Measurements from ENCODE around the gene TADA2B. TPM values are rescaled to one million over a fixed set of nuclear protein-coding genes. Genes with fewer than 3 reads are reported as not detected.

Gene TADA2B
- total and polyA plus RNA-seq, 4 donors, result 3.6 to 13.8 (median 12.6) TPM

DNA sequence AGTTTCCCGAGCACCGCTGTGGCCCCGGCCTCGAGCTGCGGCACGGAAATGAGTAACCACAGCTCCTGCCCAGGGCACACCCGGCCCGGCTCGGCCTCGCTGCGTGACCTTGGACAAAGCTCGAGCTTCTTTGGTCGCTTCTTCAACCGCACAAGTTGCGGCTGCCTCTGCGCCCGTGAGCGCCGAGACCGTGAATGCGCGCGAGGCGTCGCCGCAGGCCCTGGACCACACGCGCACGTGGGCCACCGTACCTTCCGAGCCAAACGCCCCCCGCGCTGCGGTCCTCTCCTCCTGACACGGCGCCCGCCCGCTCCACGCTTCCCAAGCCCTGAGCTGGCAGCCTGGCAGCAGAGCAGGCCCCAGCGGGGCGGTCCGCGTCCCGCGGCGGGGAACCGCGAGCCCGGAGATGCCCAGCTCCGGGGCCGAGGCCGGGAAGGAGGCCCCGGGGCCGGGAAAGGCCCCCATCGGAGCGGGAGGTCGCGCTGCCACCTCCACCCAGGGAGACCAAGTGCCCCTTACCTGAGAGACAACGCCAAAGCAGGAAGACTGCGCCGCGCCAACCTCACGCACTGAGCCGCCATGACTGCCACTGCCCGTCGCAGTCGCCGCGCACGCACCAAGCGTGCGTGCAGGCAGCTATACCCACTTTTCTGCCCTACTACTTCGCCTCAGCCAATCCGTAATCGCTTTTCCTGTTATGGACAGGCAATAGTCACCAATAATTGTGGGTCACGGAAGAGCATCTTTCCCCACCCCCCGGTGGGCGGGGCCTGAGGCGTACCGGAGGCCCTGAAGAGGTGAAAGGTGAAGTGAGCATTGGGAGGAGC is 24.5 kb downstream of the TADA2B start, which contains the start of gene GRPEL1 (continued):
- TF ChIP-seq FOXA2 (IDR thresholded peaks at IDR 0.05), result no peak
- TF ChIP-seq, protein P1, sequence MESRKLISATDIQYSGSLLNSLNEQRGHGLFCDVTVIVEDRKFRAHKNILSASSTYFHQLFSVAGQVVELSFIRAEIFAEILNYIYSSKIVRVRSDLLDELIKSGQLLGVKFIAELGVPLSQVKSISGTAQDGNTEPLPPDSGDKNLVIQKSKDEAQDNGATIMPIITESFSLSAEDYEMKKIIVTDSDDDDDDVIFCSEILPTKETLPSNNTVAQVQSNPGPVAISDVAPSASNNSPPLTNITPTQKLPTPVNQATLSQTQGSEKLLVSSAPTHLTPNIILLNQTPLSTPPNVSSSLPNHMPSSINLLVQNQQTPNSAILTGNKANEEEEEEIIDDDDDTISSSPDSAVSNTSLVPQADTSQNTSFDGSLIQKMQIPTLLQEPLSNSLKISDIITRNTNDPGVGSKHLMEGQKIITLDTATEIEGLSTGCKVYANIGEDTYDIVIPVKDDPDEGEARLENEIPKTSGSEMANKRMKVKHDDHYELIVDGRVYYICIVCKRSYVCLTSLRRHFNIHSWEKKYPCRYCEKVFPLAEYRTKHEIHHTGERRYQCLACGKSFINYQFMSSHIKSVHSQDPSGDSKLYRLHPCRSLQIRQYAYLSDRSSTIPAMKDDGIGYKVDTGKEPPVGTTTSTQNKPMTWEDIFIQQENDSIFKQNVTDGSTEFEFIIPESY (IDR thresholded peaks at IDR 0.05), result no peak

DNA sequence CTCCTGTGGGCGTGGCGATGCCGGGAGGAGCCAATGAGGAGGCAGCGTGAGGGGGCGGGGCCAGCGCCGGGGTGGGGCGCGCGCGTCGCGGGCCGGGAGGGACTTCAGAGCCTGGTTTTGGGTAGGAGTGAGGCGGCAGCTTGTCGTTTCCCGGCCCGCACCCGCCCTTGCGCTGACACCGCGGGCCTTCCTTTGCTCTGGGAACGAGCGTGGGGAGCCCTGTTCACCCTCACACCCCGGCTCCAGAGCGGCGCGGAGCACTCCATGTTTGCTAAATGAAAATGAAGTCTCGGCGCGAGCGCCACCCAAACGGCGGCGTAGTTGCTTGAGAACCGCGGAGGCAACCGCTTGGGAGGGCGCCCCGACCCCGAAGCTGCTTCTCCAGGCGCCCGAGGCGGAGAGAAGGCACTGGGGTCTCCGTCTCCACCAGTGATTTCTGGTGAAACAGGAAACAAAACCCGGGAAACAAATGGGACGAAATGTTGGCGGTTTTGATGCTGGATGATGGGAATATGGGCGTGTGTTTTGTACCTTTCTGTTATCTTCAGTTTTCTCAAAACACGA is 25.2 kb downstream of the TADA2B start:
- Histone ChIP-seq H3K9me3 (ENCODE audit: control insufficient read depth in 4 of 4, low read length in 3 of 4) (no peaks in the 10 kb centered on the region), H3K4me1 (ENCODE audit: control insufficient read depth in 4 of 4, insufficient read depth in 4 of 4, low read length in 3 of 4) (peaks cover 8 to 19% (median 15%) of the 10 kb centered on the region in 4 donors), H3K4me3 (ENCODE audit: low read depth in 1 of 3, low read length in 3 of 3) (peak overlapping the region; percentile 58 to 78 (median 63)), H3K36me3 (ENCODE audit: control insufficient read depth in 4 of 4, insufficient read depth in 3 of 4, low read depth in 1 of 4, low read length in 3 of 4) (peaks cover 0 to 11% (median 8%) of the 10 kb centered on the region in 4 donors), H3K9ac (ENCODE audit: low read depth in 1 of 2, low read length in 2 of 2) (peak overlapping the region; percentile 28 to 76), H3K27me3 (ENCODE audit: control insufficient read depth in 4 of 4, insufficient read depth in 4 of 4, low read length in 3 of 4) (no peaks in the 10 kb centered on the region), H3K27ac (ENCODE audit: low read depth in 1 of 2, low read length in 2 of 2) (peak overlapping the region; percentile 70 to 83)
- WGBS, result under 1% methylated on average over 50 of the region's 50 CpGs
- no peak for DNase-seq (ENCODE audit: low spot score)
- TF ChIP-seq YY1 (IDR thresholded peaks at IDR 0.05) (peak; percentile 72), FOXA2 (IDR thresholded peaks at IDR 0.05) (no peak), SP1 (IDR thresholded peaks at IDR 0.05) (peak; percentile 24), NR2F2 (IDR thresholded peaks at IDR 0.05) (no peak)
- TF ChIP-seq, protein P2, sequence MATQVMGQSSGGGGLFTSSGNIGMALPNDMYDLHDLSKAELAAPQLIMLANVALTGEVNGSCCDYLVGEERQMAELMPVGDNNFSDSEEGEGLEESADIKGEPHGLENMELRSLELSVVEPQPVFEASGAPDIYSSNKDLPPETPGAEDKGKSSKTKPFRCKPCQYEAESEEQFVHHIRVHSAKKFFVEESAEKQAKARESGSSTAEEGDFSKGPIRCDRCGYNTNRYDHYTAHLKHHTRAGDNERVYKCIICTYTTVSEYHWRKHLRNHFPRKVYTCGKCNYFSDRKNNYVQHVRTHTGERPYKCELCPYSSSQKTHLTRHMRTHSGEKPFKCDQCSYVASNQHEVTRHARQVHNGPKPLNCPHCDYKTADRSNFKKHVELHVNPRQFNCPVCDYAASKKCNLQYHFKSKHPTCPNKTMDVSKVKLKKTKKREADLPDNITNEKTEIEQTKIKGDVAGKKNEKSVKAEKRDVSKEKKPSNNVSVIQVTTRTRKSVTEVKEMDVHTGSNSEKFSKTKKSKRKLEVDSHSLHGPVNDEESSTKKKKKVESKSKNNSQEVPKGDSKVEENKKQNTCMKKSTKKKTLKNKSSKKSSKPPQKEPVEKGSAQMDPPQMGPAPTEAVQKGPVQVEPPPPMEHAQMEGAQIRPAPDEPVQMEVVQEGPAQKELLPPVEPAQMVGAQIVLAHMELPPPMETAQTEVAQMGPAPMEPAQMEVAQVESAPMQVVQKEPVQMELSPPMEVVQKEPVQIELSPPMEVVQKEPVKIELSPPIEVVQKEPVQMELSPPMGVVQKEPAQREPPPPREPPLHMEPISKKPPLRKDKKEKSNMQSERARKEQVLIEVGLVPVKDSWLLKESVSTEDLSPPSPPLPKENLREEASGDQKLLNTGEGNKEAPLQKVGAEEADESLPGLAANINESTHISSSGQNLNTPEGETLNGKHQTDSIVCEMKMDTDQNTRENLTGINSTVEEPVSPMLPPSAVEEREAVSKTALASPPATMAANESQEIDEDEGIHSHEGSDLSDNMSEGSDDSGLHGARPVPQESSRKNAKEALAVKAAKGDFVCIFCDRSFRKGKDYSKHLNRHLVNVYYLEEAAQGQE (IDR thresholded peaks at IDR 0.05), result peak; percentile 12

DNA sequence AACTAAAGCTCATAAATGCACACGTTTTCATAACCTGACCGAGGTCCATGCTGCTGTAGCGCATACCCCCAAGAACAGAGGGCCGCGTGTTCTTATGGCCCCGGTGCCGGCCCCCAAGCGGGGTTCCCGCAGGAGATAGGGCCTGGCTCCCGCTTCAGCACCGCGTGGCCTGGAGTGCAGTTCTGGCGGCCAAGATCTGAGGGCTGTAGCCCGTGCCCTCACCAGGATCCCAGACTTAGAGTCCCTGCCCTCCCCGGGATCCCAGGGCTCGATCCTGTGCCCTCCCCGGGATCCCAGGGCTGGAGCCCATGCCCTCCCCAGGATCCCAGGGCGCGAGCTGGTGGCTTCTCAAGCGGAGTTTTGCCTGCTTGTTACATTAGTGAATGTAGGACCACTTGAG is 25.7 kb downstream of the TADA2B start:
- H3K9me3 ChIP-seq (ENCODE audit: control insufficient read depth in 4 of 4, low read length in 3 of 4), result no peaks in the 10 kb centered on the region
- peak overlapping the region in 2 of 3 donors; percentile 63 to 78 for H3K4me3 ChIP-seq (ENCODE audit: low read depth in 1 of 3, low read length in 3 of 3)
- WGBS, result 24% methylated on average over 20 of the region's 20 CpGs
- no peaks in the 10 kb centered on the region for H3K27me3 ChIP-seq (ENCODE audit: control insufficient read depth in 4 of 4, insufficient read depth in 4 of 4, low read length in 3 of 4)
- peaks cover 8 to 19% (median 15%) of the 10 kb centered on the region in 4 donors for H3K4me1 ChIP-seq (ENCODE audit: control insufficient read depth in 4 of 4, insufficient read depth in 4 of 4, low read length in 3 of 4)
- H3K27ac ChIP-seq (ENCODE audit: low read depth in 1 of 2, low read length in 2 of 2), result peak overlapping the region; percentile 70 to 83
- peak; percentile 43 for DNase-seq (ENCODE audit: low spot score)
- H3K9ac ChIP-seq (ENCODE audit: low read depth in 1 of 2, low read length in 2 of 2), result peak overlapping the region; percentile 28 to 76
- TF ChIP-seq HNF4A (conservative IDR thresholded peaks at IDR 0.05), result no peak
- TF ChIP-seq, protein P2 (IDR thresholded peaks at IDR 0.05), result peak; percentile 92
- H3K36me3 ChIP-seq (ENCODE audit: control insufficient read depth in 4 of 4, insufficient read depth in 3 of 4, low read depth in 1 of 4, low read length in 3 of 4), result peaks cover 0 to 6% (median 3%) of the 10 kb centered on the region in 4 donors
